GM20431 (cell line): ENCODE data around the gene NTSR2.

Source experiments
- in situ Hi-C: fragments of 300-500 bp; cut with MseI, MboI; formaldehyde crosslinking; loops from one replicate; pipeline ENCODE4 v1.15.0; 2020; ENCODE audit warnings: low sequenced_read_pairs; ENCODE audit not compliant: unreplicated experiment

The NTSR2 gene

GRCh38 chr2:11680901-11681721 lies 11.1 kb upstream of the NTSR2 start:
- in situ Hi-C loops: no loop called here

- in situ Hi-C loops: no loop called here
Measured at GRCh38 chr2:11680182-11680900, 10.3 kb upstream of the NTSR2 start.

- in situ Hi-C loops: no loop called here
Measured at GRCh38 chr2:11679486-11680181, 9.6 kb upstream of the NTSR2 start.

GRCh38 chr2:11679016-11679415 lies 9.0 kb upstream of the NTSR2 start:
- in situ Hi-C loops: no loop called here

- in situ Hi-C loops: no loop called here
Measured at GRCh38 chr2:11678306-11678960, 8.4 kb upstream of the NTSR2 start.

GRCh38 chr2:11677136-11678055 lies 7.4 kb upstream of the NTSR2 start:
- in situ Hi-C loops: no loop called here

- in situ Hi-C loops: no loop called here
Measured at GRCh38 chr2:11676640-11677039, 6.6 kb upstream of the NTSR2 start.

GRCh38 chr2:11675423-11676112 lies 5.6 kb upstream of the NTSR2 start:
- in situ Hi-C loops: no loop called here

GRCh38 chr2:11674983-11675382 lies 5.0 kb upstream of the NTSR2 start:
- in situ Hi-C loops: no loop called here

- in situ Hi-C loops: no loop called here
Measured at GRCh38 chr2:11672407-11672806, 2.4 kb upstream of the NTSR2 start.

- in situ Hi-C loops: no loop called here
Measured at GRCh38 chr2:11667866-11668637, 1.9 kb downstream of the NTSR2 start.

- in situ Hi-C loops: no loop called here
Measured at GRCh38 chr2:11667194-11667593, 2.8 kb downstream of the NTSR2 start.

GRCh38 chr2:11665510-11666362 lies 4.3 kb downstream of the NTSR2 start:
- in situ Hi-C loops: no loop called here

GRCh38 chr2:11665028-11665427 lies 5.0 kb downstream of the NTSR2 start:
- in situ Hi-C loops: no loop called here

- in situ Hi-C loops: no loop called here
Measured at GRCh38 chr2:11663427-11663826, 6.6 kb downstream of the NTSR2 start.

GRCh38 chr2:11662882-11663281 lies 7.1 kb downstream of the NTSR2 start:
- in situ Hi-C loops: no loop called here

- in situ Hi-C loops: no loop called here
Measured at GRCh38 chr2:11661891-11662435, 8.0 kb downstream of the NTSR2 start.
